ENCODE results near the gene ARL2.
"Not testable (repeated sequence)": the region's sequence is repeated elsewhere in the genome, so short reads cannot be mapped to it uniquely, and the experiment has no call there.

ARL2 gene

GRCh38 chr11:65021003-65021402 lies 7.0 kb downstream of the ARL2 start:
- TF ChIP-seq CTCF (IDR thresholded peaks at IDR 0.05; ENCODE audit: insufficient read depth, low read length, poor library complexity, severe bottlenecking) = no peak
- H3K27me3 ChIP-seq (replicated peaks; ENCODE audit: control insufficient read depth, insufficient read depth, low read length) = no peaks in the 10 kb centered on the region
- peaks cover 11% of the 10 kb centered on the region for H3K36me3 ChIP-seq (ENCODE audit: control insufficient read depth, insufficient read depth, low read length)
- H3K4me3 ChIP-seq (replicated peaks; ENCODE audit: low read depth, low read length) = no peak overlapping the region
- DNase-seq (ENCODE audit: extremely low read depth, insufficient read length) = no peak

- TF ChIP-seq CTCF (IDR thresholded peaks at IDR 0.05; ENCODE audit: insufficient read depth, low read length, poor library complexity, severe bottlenecking) = no peak
- Histone ChIP-seq H3K4me3 (replicated peaks; ENCODE audit: low read depth, low read length) (no peak overlapping the region), H3K27me3 (replicated peaks; ENCODE audit: control insufficient read depth, insufficient read depth, low read length) (no peaks in the 10 kb centered on the region), H3K36me3 (ENCODE audit: control insufficient read depth, insufficient read depth, low read length) (peaks cover 11% of the 10 kb centered on the region)
- DNase-seq (ENCODE audit: extremely low read depth, insufficient read length) = no peak
Measured at GRCh38 chr11:65021509-65021908, 7.5 kb downstream of the ARL2 start.

GRCh38 chr11:65023502-65023901 lies 9.5 kb downstream of the ARL2 start:
- not testable (repeated sequence) for H3K4me3 ChIP-seq (replicated peaks; ENCODE audit: low read depth, low read length); H3K36me3 ChIP-seq (ENCODE audit: control insufficient read depth, insufficient read depth, low read length); H3K27me3 ChIP-seq (replicated peaks; ENCODE audit: control insufficient read depth, insufficient read depth, low read length); DNase-seq (ENCODE audit: extremely low read depth, insufficient read length)

- TF ChIP-seq CTCF (IDR thresholded peaks at IDR 0.05; ENCODE audit: insufficient read depth, low read length, poor library complexity, severe bottlenecking) = no peak
- Histone ChIP-seq H3K36me3 (ENCODE audit: control insufficient read depth, insufficient read depth, low read length) (no peaks in the 10 kb centered on the region; the same call in 1 of the 2 replicates), H3K27me3 (replicated peaks; ENCODE audit: control insufficient read depth, insufficient read depth, low read length) (no peaks in the 10 kb centered on the region), H3K4me3 (replicated peaks; ENCODE audit: low read depth, low read length) (no peak overlapping the region; the same call in 1 of the 2 replicates)
- no peak for DNase-seq (ENCODE audit: extremely low read depth, insufficient read length)
Measured at GRCh38 chr11:65026810-65027209, 12.8 kb downstream of the ARL2 start.

- H3K4me3 ChIP-seq (replicated peaks; ENCODE audit: low read depth, low read length) = peak within 1 kb of the TSS; percentile 72
- peaks cover 2% of the 10 kb centered on the region; the same call in 1 of the 2 replicates for H3K36me3 ChIP-seq (ENCODE audit: control insufficient read depth, insufficient read depth, low read length)
- no peaks in the 10 kb centered on the region for H3K27me3 ChIP-seq (replicated peaks; ENCODE audit: control insufficient read depth, insufficient read depth, low read length)
- DNase-seq (ENCODE audit: extremely low read depth, insufficient read length) = peak; percentile 95
- TF ChIP-seq CTCF (IDR thresholded peaks at IDR 0.05; ENCODE audit: insufficient read depth, low read length, poor library complexity, severe bottlenecking) = peak; percentile 36
Measured at GRCh38 chr11:65027213-65028067, 13.5 kb downstream of the ARL2 start, which contains the start of gene SNX15. SNX15 (plus strand) TSS chr11:65027439; CDS start chr11:65027538, 99 bp downstream.

- peaks cover 7% of the 10 kb centered on the region for H3K36me3 ChIP-seq (ENCODE audit: control insufficient read depth, insufficient read depth, low read length)
- no peak for TF ChIP-seq CTCF (IDR thresholded peaks at IDR 0.05; ENCODE audit: insufficient read depth, low read length, poor library complexity, severe bottlenecking)
- no peak for DNase-seq (ENCODE audit: extremely low read depth, insufficient read length)
- H3K4me3 ChIP-seq (replicated peaks; ENCODE audit: low read depth, low read length) = no peak overlapping the region
- no peaks in the 10 kb centered on the region for H3K27me3 ChIP-seq (replicated peaks; ENCODE audit: control insufficient read depth, insufficient read depth, low read length)
Measured at GRCh38 chr11:65032216-65032615, 18.3 kb downstream of the ARL2 start.

All from GM06990 (cell line).